HEK293T (cell line): ENCODE measurements around the gene PNMA8A.

Experiments used
- ARNT ChIP-seq: fragments of 450-650 bp; IDR thresholded peaks from 2 replicates; pipeline ENCODE4 v1.6.1; 2017; ENCODE audit warnings: mild to moderate bottlenecking
- BHLHE40 ChIP-seq: fragments of 450-650 bp; IDR thresholded peaks from 2 replicates; pipeline ENCODE4 v1.6.1; 2016; ENCODE audit warnings: mild to moderate bottlenecking, moderate library complexity, borderline replicate concordance
- CTBP1 ChIP-seq: fragments of 450-650 bp; IDR thresholded peaks from 2 replicates; pipeline ENCODE4 v1.6.1; 2016; ENCODE audit warnings: borderline replicate concordance
- ELF4 ChIP-seq: fragments of 450-650 bp; IDR thresholded peaks from 2 replicates; pipeline ENCODE4 v1.6.1; 2017; ENCODE audit warnings: antibody characterized with exemption
- FOXA1 ChIP-seq: fragments of 450-650 bp; IDR thresholded peaks from 2 replicates; pipeline ENCODE4 v1.6.1; 2016; ENCODE audit warnings: mild to moderate bottlenecking
- FOXK2 ChIP-seq: fragments of 450-650 bp; IDR thresholded peaks from 2 replicates; pipeline ENCODE4 v1.6.1; 2016; ENCODE audit warnings: mild to moderate bottlenecking
- FOXM1 ChIP-seq: fragments of 450-650 bp; IDR thresholded peaks from 2 replicates; pipeline ENCODE4 v1.6.1; 2017; ENCODE audit warnings: mild to moderate bottlenecking, borderline replicate concordance
- HDGF ChIP-seq: fragments of 450-650 bp; IDR thresholded peaks from 2 replicates; pipeline ENCODE4 v1.6.1; 2017; ENCODE audit warnings: antibody characterized with exemption, borderline replicate concordance
- L3MBTL2 ChIP-seq: fragments of 450-650 bp; conservative IDR thresholded peaks from 2 replicates; pipeline ENCODE4 v1.6.1; 2016; ENCODE audit warnings: mild to moderate bottlenecking
- LEF1 ChIP-seq: fragments of 450-650 bp; IDR thresholded peaks from 2 replicates; pipeline ENCODE4 v1.6.1; 2017; ENCODE audit warnings: mild to moderate bottlenecking, borderline replicate concordance
- NFRKB ChIP-seq: fragments of 450-650 bp; IDR thresholded peaks from 2 replicates; pipeline ENCODE4 v1.6.1; 2016; ENCODE audit warnings: mild to moderate bottlenecking, moderate library complexity
- SP1 ChIP-seq: fragments of 450-650 bp; IDR thresholded peaks from 2 replicates; pipeline ENCODE4 v1.6.1; 2017
- ZNF384 ChIP-seq: fragments of 450-650 bp; IDR thresholded peaks from 2 replicates; pipeline ENCODE4 v1.6.1; 2016
- TF ChIP-seq, protein P1 (sequence below): fragments of 450-650 bp; IDR thresholded peaks from 2 replicates; pipeline ENCODE4 v1.6.1; 2016

DNA sequence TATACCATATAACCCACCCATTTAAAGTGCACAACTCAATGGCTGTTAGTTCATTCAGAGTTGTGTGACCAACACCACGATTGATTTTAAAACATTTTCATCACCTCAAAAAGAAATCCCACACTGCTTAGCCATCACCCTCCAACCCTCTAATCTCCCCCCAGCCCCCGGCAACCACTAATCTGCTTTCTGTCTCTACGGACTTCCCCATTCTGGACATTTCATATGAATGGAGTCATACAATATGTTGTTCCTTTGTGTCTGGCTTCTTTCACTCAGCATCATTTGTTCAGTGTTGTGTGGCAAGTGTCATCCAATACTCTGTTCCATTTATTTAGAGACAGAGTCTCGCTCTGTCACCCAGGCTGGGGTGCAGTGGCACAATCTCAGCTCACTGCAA, 28.3 kb upstream of the PNMA8A start:
- TF ChIP-seq FOXM1 (no peak), ZNF384 (no peak), ELF4 (no peak), SP1 (no peak), LEF1 (no peak), BHLHE40 (no peak), FOXA1 (no peak), FOXK2 (no peak), HDGF (no peak), ARNT (no peak), L3MBTL2 (no peak), CTBP1 (no peak), NFRKB (no peak)
- TF ChIP-seq, protein P1, sequence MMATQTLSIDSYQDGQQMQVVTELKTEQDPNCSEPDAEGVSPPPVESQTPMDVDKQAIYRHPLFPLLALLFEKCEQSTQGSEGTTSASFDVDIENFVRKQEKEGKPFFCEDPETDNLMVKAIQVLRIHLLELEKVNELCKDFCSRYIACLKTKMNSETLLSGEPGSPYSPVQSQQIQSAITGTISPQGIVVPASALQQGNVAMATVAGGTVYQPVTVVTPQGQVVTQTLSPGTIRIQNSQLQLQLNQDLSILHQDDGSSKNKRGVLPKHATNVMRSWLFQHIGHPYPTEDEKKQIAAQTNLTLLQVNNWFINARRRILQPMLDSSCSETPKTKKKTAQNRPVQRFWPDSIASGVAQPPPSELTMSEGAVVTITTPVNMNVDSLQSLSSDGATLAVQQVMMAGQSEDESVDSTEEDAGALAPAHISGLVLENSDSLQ = no peak
